LNCaP clone FGC (cell line): ENCODE results near the gene FKBP1A.

Experiments used
- DNase-seq: peaks from one replicate; pipeline ENCODE4 v3.0.0-alpha.2; 2011; ENCODE audit warnings: low read depth
- H3K4me3 ChIP-seq: 2 replicates; pipeline ENCODE4 v1.5.1; 2011; ENCODE audit warnings: mild to moderate bottlenecking, low read depth, low read length, control low read depth
- CTCF ChIP-seq: IDR thresholded peaks from 2 replicates; pipeline ENCODE4 v1.5.1; 2012; ENCODE audit warnings: mild to moderate bottlenecking; ENCODE audit not compliant: control insufficient read depth, insufficient read depth; ENCODE audit errors: extremely low read depth

Gene FKBP1A

GRCh38 chr20:1334370-1334731 is 58.5 kb downstream of the FKBP1A start:
- no peak for DNase-seq
- no peak for TF ChIP-seq CTCF
- no peak overlapping the region for H3K4me3 ChIP-seq

- TF ChIP-seq CTCF = no peak
- no peak overlapping the region for H3K4me3 ChIP-seq
- DNase-seq = no peak
Measured at GRCh38 chr20:1333462-1334369, 59.1 kb downstream of the FKBP1A start.

- no peak overlapping the region for H3K4me3 ChIP-seq
- DNase-seq = no peak
- TF ChIP-seq CTCF = no peak
Measured at GRCh38 chr20:1332749-1333300, 60.0 kb downstream of the FKBP1A start.

GRCh38 chr20:1331801-1332453 is 60.9 kb downstream of the FKBP1A start:
- DNase-seq = no peak
- TF ChIP-seq CTCF = no peak
- H3K4me3 ChIP-seq = no peak overlapping the region

- H3K4me3 ChIP-seq = no peak overlapping the region
- no peak for DNase-seq
- no peak for TF ChIP-seq CTCF
Measured at GRCh38 chr20:1331101-1331500, 61.8 kb downstream of the FKBP1A start.

GRCh38 chr20:1330075-1330830 is 62.6 kb downstream of the FKBP1A start:
- no peak for TF ChIP-seq CTCF
- no peak for DNase-seq
- H3K4me3 ChIP-seq = no peak overlapping the region
